SK-N-SH (cell line): ENCODE measurements around the gene ASTE1. TPM values are rescaled to one million over a fixed set of nuclear protein-coding genes. Genes with fewer than 3 reads are reported as not detected.

ENCODE experiments used
- CTCF ChIA-PET: fragments of 300-600, 350-600 bp; formaldehyde crosslinking; extraction: SDS; loops from one replicate; lab custom pipeline; 2021; lab: Yijun Ruan, JAX
- POLR2A ChIA-PET: fragments of 350-600 bp; sonication (Branson Sonifier 250); formaldehyde crosslinking; extraction: SDS; loops from one replicate; lab custom pipeline; 2020; ENCODE audit warnings: antibody characterized with exemption, inconsistent platforms; lab: Yijun Ruan, JAX
- DNase-seq: peaks from one replicate; pipeline ENCODE4 v3.0.0; 2012
- H2AFZ ChIP-seq: fragments of 200-600 bp; sonication (generic); 2 replicates; pipeline ENCODE4 v1.8.1; 2016; ENCODE audit warnings: antibody characterized with exemption, mild to moderate bottlenecking, low read depth
- H3F3A ChIP-seq: fragments of 200-600 bp; sonication (generic); replicated peaks from 2 replicates; pipeline ENCODE3; 2016; ENCODE audit warnings: antibody characterized with exemption, mild to moderate bottlenecking; ENCODE audit not compliant: insufficient read depth
- H3K27ac ChIP-seq, 2 experiments: fragments of 200-500 bp in 1 of 2; fragments of 200-600 bp in 1 of 2; sonication (Bioruptor generic) in 1 of 2; sonication (generic), shearing (Covaris generic) in 1 of 2; 2 replicates each; pipeline versions ENCODE4 v1.5.1 to v1.6.1; 2014 to 2016; ENCODE audit warnings: low read depth in 2 of 2, inconsistent platforms in 1 of 2, low read length in 1 of 2, mild to moderate bottlenecking in 1 of 2, mixed read lengths in 1 of 2
- H3K27me3 ChIP-seq: fragments of 200-600 bp; sonication (generic), shearing (Covaris generic); 2 replicates; pipeline ENCODE4 v1.6.1; 2016; ENCODE audit warnings: mixed run types; ENCODE audit not compliant: insufficient read depth
- H3K36me3 ChIP-seq, 2 experiments: fragments of 200-500 bp in 1 of 2; fragments of 200-600 bp in 1 of 2; sonication (Bioruptor generic) in 1 of 2; sonication (generic) in 1 of 2; replicated peaks in 1 of 2; 2 replicates each; pipeline versions ENCODE3 to v1.5.1; 2014 to 2016; ENCODE audit warnings: low read length in 1 of 2, mild to moderate bottlenecking in 1 of 2; ENCODE audit not compliant: insufficient read depth in 2 of 2, control insufficient read depth in 1 of 2
- H3K4me1 ChIP-seq, 2 experiments: fragments of 200-500 bp in 1 of 2; fragments of 200-600 bp in 1 of 2; sonication (Bioruptor generic) in 1 of 2; sonication (generic), shearing (Covaris generic) in 1 of 2; 2 replicates each; pipeline versions ENCODE4 v1.5.1 to v1.6.1; 2014 to 2016; ENCODE audit warnings: low read depth in 1 of 2, low read length in 1 of 2, mixed run types in 1 of 2; ENCODE audit not compliant: insufficient read depth in 2 of 2, control insufficient read depth in 1 of 2
- H3K4me2 ChIP-seq: fragments of 200-600 bp; sonication (generic), shearing (Covaris generic); 2 replicates; pipeline ENCODE4 v1.6.1; 2017; ENCODE audit warnings: mixed run types
- H3K4me3 ChIP-seq, 2 experiments: fragments of 200-500 bp in 1 of 2; fragments of 200-600 bp in 1 of 2; sonication (Bioruptor generic) in 1 of 2; sonication (generic), shearing (Covaris generic) in 1 of 2; 2 replicates each; pipeline versions ENCODE4 v1.5.1 to v1.8.1; 2014 to 2016; ENCODE audit warnings: low read depth in 2 of 2, inconsistent platforms in 1 of 2, low read length in 1 of 2, mild to moderate bottlenecking in 1 of 2, mixed read lengths in 1 of 2, moderate library complexity in 1 of 2
- H3K79me2 ChIP-seq: fragments of 200-600 bp; sonication (generic); 2 replicates; pipeline ENCODE4 v1.8.1; 2017; ENCODE audit warnings: mild to moderate bottlenecking; ENCODE audit not compliant: insufficient read depth
- H3K9ac ChIP-seq: fragments of 200-600 bp; sonication (generic); 2 replicates; pipeline ENCODE4 v1.6.1; 2017; ENCODE audit warnings: mixed run types
- H3K9me2 ChIP-seq: fragments of 200-600 bp; sonication (generic); 2 replicates; pipeline ENCODE4 v1.6.1; 2017; ENCODE audit warnings: mixed run types
- H3K9me3 ChIP-seq: fragments of 200-600 bp; sonication (generic); 2 replicates; pipeline ENCODE4 v1.6.1; 2017; ENCODE audit warnings: mixed run types, mild to moderate bottlenecking, moderate library complexity
- H4K20me1 ChIP-seq: fragments of 200-600 bp; sonication (generic); 2 replicates; pipeline ENCODE4 v1.6.1; 2017; ENCODE audit warnings: mild to moderate bottlenecking, mixed run types; ENCODE audit not compliant: insufficient read depth
- CHD2 ChIP-seq: fragments of 150-350 bp; IDR thresholded peaks from 2 replicates; pipeline ENCODE4 v1.6.1; 2018; ENCODE audit warnings: low read length; ENCODE audit not compliant: partially characterized antibody
- ELF1 ChIP-seq: IDR thresholded peaks from 2 replicates; pipeline ENCODE4 v1.4.0; 2012
- FOXJ3 ChIP-seq: sonication (generic); formaldehyde crosslinking; IDR thresholded peaks from 2 replicates; pipeline ENCODE4 v1.5.1; 2020; ENCODE audit warnings: mild to moderate bottlenecking, missing genetic modification reagents
- FOXM1 ChIP-seq: IDR thresholded peaks from 2 replicates; pipeline ENCODE4 v1.4.0; 2012; ENCODE audit warnings: low read depth, mild to moderate bottlenecking
- GATA2 ChIP-seq: sonication (generic); formaldehyde crosslinking; IDR thresholded peaks from 2 replicates; pipeline ENCODE4 v1.5.0; 2020; ENCODE audit warnings: mild to moderate bottlenecking, missing genetic modification reagents
- MEF2A ChIP-seq: IDR thresholded peaks from 2 replicates; pipeline ENCODE4 v1.4.0; 2012; ENCODE audit warnings: low read depth, borderline replicate concordance
- MXI1 ChIP-seq: IDR thresholded peaks from 2 replicates; pipeline ENCODE4 v1.6.1; 2012; ENCODE audit warnings: mild to moderate bottlenecking, low read depth, low read length, improper control_type of control experiment
- NRF1 ChIP-seq: IDR thresholded peaks from 2 replicates; pipeline ENCODE4 v1.6.1; 2012; ENCODE audit warnings: low read depth, mild to moderate bottlenecking, low read length
- POLR2AphosphoS5 ChIP-seq: IDR thresholded peaks from 2 replicates; pipeline ENCODE4 v1.6.1; 2012; ENCODE audit warnings: low read depth, low read length
- RCOR1 ChIP-seq: fragments of 150-350 bp; IDR thresholded peaks from 2 replicates; pipeline ENCODE4 v1.6.1; 2017; ENCODE audit warnings: antibody characterized with exemption, low read length
- TCF12 ChIP-seq: IDR thresholded peaks from 2 replicates; pipeline ENCODE4 v1.4.0; 2012
- WGBS: methylation state at CpG from one replicate; pipeline ENCODE4 v1.1.6; 2017; ENCODE audit warnings: low lambda C conversion rate; 5-methylcytosine and 5-hydroxymethylcytosine counted together
- polyA plus RNA-seq, 3 experiments: library from polyadenylated mRNA; depleted of rRNA; stranded (reverse); fragments of >200 nt; gene quantifications; 2 replicates each; pipeline ENCODE4 v1.2.3, GENCODE V29; 2012
- TF ChIP-seq, protein P1 (sequence below): IDR thresholded peaks from 2 replicates; pipeline ENCODE4 v1.4.0; 2012; ENCODE audit warnings: low read depth, borderline replicate concordance
- TF ChIP-seq, protein P2 (sequence below): IDR thresholded peaks from 2 replicates; pipeline ENCODE4 v1.4.0; 2012; ENCODE audit warnings: low read depth, borderline replicate concordance
- TF ChIP-seq, protein P3 (sequence below): fragments of 200-600 bp; sonication (generic); IDR thresholded peaks from 2 replicates; pipeline ENCODE4 v1.6.1; 2017; ENCODE audit warnings: antibody characterized with exemption, mild to moderate bottlenecking, moderate library complexity

The ASTE1 gene
- polyA plus RNA-seq, 1 of the 3 experiments (the other 2 are of a cell fraction), result 3.5 TPM

DNA sequence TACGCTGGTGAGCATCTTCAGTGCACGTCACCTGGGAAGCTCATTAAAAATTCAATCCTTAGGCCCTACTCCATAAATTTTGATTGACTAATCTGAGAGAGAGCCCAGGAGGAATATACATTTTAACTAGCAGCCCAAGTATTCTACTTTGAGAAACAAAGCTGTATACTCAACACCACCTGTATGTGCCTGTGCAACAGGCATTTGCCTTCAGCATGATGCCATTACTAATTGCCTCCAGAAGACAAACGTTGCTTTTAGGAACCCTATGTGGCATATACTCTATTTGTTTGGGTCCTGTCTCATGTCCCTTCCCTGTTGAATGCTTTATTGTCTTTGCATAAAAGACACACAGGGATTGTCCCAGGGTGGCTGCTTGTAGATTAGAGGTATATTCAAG lies 7.7 kb downstream of the ASTE1 start (continued):
- TF ChIP-seq, protein P1, sequence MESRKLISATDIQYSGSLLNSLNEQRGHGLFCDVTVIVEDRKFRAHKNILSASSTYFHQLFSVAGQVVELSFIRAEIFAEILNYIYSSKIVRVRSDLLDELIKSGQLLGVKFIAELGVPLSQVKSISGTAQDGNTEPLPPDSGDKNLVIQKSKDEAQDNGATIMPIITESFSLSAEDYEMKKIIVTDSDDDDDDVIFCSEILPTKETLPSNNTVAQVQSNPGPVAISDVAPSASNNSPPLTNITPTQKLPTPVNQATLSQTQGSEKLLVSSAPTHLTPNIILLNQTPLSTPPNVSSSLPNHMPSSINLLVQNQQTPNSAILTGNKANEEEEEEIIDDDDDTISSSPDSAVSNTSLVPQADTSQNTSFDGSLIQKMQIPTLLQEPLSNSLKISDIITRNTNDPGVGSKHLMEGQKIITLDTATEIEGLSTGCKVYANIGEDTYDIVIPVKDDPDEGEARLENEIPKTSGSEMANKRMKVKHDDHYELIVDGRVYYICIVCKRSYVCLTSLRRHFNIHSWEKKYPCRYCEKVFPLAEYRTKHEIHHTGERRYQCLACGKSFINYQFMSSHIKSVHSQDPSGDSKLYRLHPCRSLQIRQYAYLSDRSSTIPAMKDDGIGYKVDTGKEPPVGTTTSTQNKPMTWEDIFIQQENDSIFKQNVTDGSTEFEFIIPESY, result no peak
- no peak for TF ChIP-seq POLR2AphosphoS5
- TF ChIP-seq, protein P2, sequence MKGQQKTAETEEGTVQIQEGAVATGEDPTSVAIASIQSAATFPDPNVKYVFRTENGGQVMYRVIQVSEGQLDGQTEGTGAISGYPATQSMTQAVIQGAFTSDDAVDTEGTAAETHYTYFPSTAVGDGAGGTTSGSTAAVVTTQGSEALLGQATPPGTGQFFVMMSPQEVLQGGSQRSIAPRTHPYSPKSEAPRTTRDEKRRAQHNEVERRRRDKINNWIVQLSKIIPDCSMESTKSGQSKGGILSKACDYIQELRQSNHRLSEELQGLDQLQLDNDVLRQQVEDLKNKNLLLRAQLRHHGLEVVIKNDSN, result no peak

DNA sequence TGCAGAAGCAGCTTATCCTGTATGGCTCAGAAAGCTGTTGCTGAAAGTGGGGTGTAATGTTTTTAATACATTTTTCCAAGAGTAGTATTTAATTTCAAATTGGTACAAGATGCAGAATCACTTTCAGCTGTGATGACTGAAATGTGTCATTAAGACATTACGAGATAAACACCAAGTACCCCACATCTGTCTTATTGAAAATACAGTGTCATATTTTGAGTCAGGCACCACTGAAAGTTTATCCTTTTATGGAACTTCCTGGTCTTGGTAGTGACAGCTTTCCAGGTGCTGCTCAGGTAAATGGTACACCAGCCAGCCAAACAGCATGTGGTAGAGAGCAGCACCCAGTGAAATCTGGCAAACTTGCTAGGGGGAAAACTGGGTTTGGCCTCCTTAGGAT lies 16.9 kb downstream of the ASTE1 start:
- no peaks in the 10 kb centered on the region for H3K79me2 ChIP-seq
- no peak overlapping the region for H3K9ac ChIP-seq
- WGBS, result 94% methylated on average over 1 of the region's 1 CpG
- H4K20me1 ChIP-seq, result no peaks in the 10 kb centered on the region
- no peak overlapping the region for H3K4me3 ChIP-seq
- TF ChIP-seq, protein P1, result no peak
- TF ChIP-seq CHD2, result no peak
- no peak for TF ChIP-seq POLR2AphosphoS5
- TF ChIP-seq RCOR1, result no peak
- TF ChIP-seq GATA2 (CRISPR knock-in tag), result no peak
- no peak for TF ChIP-seq FOXM1
- TF ChIP-seq NRF1, result no peak
- TF ChIP-seq ELF1, result no peak
- TF ChIP-seq TCF12, result no peak
- TF ChIP-seq, protein P3, sequence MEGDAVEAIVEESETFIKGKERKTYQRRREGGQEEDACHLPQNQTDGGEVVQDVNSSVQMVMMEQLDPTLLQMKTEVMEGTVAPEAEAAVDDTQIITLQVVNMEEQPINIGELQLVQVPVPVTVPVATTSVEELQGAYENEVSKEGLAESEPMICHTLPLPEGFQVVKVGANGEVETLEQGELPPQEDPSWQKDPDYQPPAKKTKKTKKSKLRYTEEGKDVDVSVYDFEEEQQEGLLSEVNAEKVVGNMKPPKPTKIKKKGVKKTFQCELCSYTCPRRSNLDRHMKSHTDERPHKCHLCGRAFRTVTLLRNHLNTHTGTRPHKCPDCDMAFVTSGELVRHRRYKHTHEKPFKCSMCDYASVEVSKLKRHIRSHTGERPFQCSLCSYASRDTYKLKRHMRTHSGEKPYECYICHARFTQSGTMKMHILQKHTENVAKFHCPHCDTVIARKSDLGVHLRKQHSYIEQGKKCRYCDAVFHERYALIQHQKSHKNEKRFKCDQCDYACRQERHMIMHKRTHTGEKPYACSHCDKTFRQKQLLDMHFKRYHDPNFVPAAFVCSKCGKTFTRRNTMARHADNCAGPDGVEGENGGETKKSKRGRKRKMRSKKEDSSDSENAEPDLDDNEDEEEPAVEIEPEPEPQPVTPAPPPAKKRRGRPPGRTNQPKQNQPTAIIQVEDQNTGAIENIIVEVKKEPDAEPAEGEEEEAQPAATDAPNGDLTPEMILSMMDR, result no peak
- no peak for TF ChIP-seq FOXJ3
- TF ChIP-seq MXI1, result no peak
- TF ChIP-seq MEF2A, result no peak
- no peak for DNase-seq
- CTCF ChIA-PET, result interaction anchor here (0.6 kb wide), 1 partner anchor 954 kb away, joined by 3 read pairs; no protein-coding TSS in a partner anchor
- H3K9me2 ChIP-seq, result no peaks in the 10 kb centered on the region
- POLR2A ChIA-PET, result no interaction called here
- H2AFZ ChIP-seq, result no peak overlapping the region
- H3K27ac ChIP-seq, result no peak overlapping the region
- H3K27me3 ChIP-seq, result no peaks in the 10 kb centered on the region
- no peak overlapping the region for H3K4me2 ChIP-seq
- H3K9me3 ChIP-seq, result no peaks in the 10 kb centered on the region
- no peaks in the 10 kb centered on the region for H3F3A ChIP-seq
- peaks cover 52 to 57% of the 10 kb centered on the region in 2 experiments for H3K36me3 ChIP-seq
- no peaks in the 10 kb centered on the region for H3K4me1 ChIP-seq
